ENCODE data around the gene TRERF1.

Gene TRERF1

GRCh38 chr6:42294759-42295158 is 157.0 kb downstream of the TRERF1 start:
- Mint-ChIP-seq H3K9me3 (no peaks in the 10 kb centered on the region), H3K36me3 (ENCODE audit: low read depth) (peaks cover 94% of the 10 kb centered on the region), H3K27ac (no peak overlapping the region), H3K4me1 (ENCODE audit: low read depth) (peaks cover 56% of the 10 kb centered on the region), H3K27me3 (no peaks in the 10 kb centered on the region), H3K4me3 (no peak overlapping the region)
- intact Hi-C loops (cut with micrococcal nuclease) = no loop called here

DNA sequence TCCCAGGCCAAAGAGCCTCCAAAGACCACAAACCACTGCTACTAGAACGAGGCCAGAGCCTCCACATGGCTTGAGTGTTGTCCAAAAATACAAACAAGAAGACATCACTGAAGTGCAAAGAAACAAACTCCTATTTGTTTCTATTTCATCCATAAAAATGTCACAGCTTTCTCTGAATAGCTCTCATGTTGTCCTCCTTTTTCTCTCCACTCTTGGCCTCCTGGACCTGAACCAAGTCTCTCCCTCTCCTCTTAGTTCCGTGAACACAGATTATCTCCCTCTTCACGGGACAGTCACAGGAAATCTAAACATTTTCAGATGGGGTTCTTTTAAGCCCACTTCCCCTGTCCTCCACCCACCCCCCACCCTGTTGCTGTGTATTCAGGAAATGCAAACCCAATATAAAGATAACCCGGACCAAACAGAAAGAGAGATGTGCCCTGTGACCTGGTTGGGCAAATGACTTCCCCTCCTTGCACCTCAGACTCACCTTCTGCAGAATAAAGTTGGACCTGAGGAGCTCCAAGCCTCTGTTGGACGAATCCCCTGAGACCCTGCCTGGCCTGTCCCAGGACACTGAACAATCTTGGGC is 158.2 kb downstream of the TRERF1 start:
- Mint-ChIP-seq H3K36me3 (ENCODE audit: low read depth) (peaks cover 92% of the 10 kb centered on the region), H3K27ac (peak overlapping the region; percentile 2), H3K27me3 (no peaks in the 10 kb centered on the region), H3K9me3 (no peaks in the 10 kb centered on the region), H3K4me3 (no peak overlapping the region), H3K4me1 (ENCODE audit: low read depth) (peaks cover 60% of the 10 kb centered on the region)
- intact Hi-C loops (cut with micrococcal nuclease) = no loop called here

- no peaks in the 10 kb centered on the region for H3K9me3 Mint-ChIP-seq
- no peak overlapping the region for H3K4me3 Mint-ChIP-seq
- intact Hi-C loops (cut with micrococcal nuclease) = no loop called here
- H3K4me1 Mint-ChIP-seq (ENCODE audit: low read depth) = peaks cover 60% of the 10 kb centered on the region
- H3K27ac Mint-ChIP-seq = no peak overlapping the region
- peaks cover 92% of the 10 kb centered on the region for H3K36me3 Mint-ChIP-seq (ENCODE audit: low read depth)
- no peaks in the 10 kb centered on the region for H3K27me3 Mint-ChIP-seq
These were observed 159.6 kb downstream of the TRERF1 start for GRCh38 chr6:42292004-42292740.

DNA sequence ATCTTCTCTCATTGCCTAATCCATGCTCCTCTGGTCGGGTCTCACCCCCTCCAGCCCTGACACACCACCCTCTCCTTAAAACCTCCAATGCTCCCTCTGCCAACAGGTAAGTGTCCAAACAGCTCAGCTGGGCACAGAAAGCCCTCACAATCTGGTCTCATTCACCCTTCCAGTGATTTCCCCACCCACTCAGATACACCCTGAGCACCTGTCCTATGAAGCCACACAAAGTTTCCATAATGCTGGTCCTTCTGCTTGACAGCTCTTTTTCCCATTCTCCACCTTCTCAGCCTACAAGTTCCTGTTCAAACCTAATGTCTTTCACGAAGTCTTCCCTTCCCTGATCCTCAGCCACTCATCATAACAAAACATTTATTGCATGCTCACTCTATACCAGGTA is 164.0 kb downstream of the TRERF1 start:
- no peak overlapping the region for H3K4me3 Mint-ChIP-seq
- peaks cover 20% of the 10 kb centered on the region for H3K4me1 Mint-ChIP-seq (ENCODE audit: low read depth)
- H3K36me3 Mint-ChIP-seq (ENCODE audit: low read depth) = peaks cover 68% of the 10 kb centered on the region
- H3K27me3 Mint-ChIP-seq = no peaks in the 10 kb centered on the region
- peaks cover 6% of the 10 kb centered on the region for H3K9me3 Mint-ChIP-seq
- H3K27ac Mint-ChIP-seq = no peak overlapping the region
- intact Hi-C loops (cut with micrococcal nuclease) = no loop called here

DNA sequence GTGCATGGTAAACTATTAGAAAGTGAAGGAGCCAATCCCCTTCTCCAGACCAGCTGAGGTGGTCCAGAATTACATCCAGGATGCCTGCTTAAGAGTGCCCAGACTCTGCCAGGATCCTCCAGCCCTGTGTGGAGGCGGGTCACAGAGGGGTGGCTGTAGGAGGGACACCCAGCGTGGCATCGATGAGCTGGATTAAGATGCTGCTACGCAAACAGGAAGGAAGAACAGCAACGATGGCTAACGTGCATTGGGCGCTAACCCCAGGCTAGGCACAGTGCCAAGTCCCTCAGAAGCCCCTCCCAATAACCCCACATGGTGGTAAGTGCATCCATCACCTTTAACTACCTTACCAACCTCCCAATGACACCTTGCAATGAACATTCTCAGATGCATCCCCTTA is 170.2 kb downstream of the TRERF1 start:
- H3K4me1 Mint-ChIP-seq (ENCODE audit: low read depth) = peaks cover 38% of the 10 kb centered on the region
- no peak overlapping the region for H3K4me3 Mint-ChIP-seq
- H3K27me3 Mint-ChIP-seq = no peaks in the 10 kb centered on the region
- intact Hi-C loops (cut with micrococcal nuclease) = no loop called here
- H3K27ac Mint-ChIP-seq = no peak overlapping the region
- H3K36me3 Mint-ChIP-seq (ENCODE audit: low read depth) = peaks cover 61% of the 10 kb centered on the region
- peaks cover 12% of the 10 kb centered on the region for H3K9me3 Mint-ChIP-seq

DNA sequence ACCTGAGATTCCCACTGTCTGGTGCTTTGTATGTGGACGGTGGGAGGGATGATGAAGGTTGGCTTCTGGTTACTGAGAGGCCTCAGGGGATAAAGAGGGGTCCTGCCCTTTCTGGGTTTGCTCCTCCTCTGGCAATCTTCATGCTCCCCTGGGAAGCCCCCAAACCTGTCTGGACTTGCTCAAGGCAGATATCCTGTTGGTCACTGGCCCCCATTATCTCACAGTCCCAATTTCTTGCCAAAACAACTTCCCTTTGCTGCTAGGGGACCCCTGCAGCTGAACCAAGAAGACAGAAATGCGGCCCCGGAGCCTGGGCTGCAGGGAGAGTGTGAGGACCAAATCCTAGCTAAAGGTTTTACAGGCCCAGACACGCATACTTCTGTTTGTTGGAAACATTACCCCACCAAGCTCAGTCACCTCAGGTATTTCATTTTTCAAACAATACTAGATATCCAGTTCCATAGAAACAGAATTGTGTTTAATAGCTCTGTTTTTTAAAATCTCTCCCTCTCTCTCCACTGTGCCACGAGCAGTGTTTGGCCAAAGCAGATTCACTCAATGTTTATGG is 170.7 kb downstream of the TRERF1 start:
- H3K4me1 Mint-ChIP-seq (ENCODE audit: low read depth) = peaks cover 44% of the 10 kb centered on the region
- H3K27me3 Mint-ChIP-seq = no peaks in the 10 kb centered on the region
- H3K36me3 Mint-ChIP-seq (ENCODE audit: low read depth) = peaks cover 66% of the 10 kb centered on the region
- no peak overlapping the region for H3K27ac Mint-ChIP-seq
- peaks cover 12% of the 10 kb centered on the region for H3K9me3 Mint-ChIP-seq
- H3K4me3 Mint-ChIP-seq = no peak overlapping the region
- intact Hi-C loops (cut with micrococcal nuclease) = no loop called here

GRCh38 chr6:42279966-42280629 is 171.6 kb downstream of the TRERF1 start:
- peaks cover 47% of the 10 kb centered on the region for H3K4me1 Mint-ChIP-seq (ENCODE audit: low read depth)

GRCh38 chr6:42279144-42279781 is 172.5 kb downstream of the TRERF1 start:
- Mint-ChIP-seq H3K27me3 (no peaks in the 10 kb centered on the region), H3K4me1 (ENCODE audit: low read depth) (peaks cover 47% of the 10 kb centered on the region), H3K36me3 (ENCODE audit: low read depth) (peaks cover 71% of the 10 kb centered on the region), H3K27ac (no peak overlapping the region), H3K4me3 (no peak overlapping the region), H3K9me3 (peaks cover 12% of the 10 kb centered on the region)
- intact Hi-C loops (cut with micrococcal nuclease) = no loop called here

More at GRCh38 chr6:42279966-42280629, 171.6 kb downstream of the TRERF1 start:
- intact Hi-C loops (cut with micrococcal nuclease) = no loop called here
- H3K27ac Mint-ChIP-seq = no peak overlapping the region
- peaks cover 12% of the 10 kb centered on the region for H3K9me3 Mint-ChIP-seq
- peaks cover 76% of the 10 kb centered on the region for H3K36me3 Mint-ChIP-seq (ENCODE audit: low read depth)
- H3K4me3 Mint-ChIP-seq = no peak overlapping the region
- H3K27me3 Mint-ChIP-seq = no peaks in the 10 kb centered on the region

GRCh38 chr6:42278131-42278853 is 173.4 kb downstream of the TRERF1 start:
- intact Hi-C loops (cut with micrococcal nuclease) = no loop called here
- no peak overlapping the region for H3K27ac Mint-ChIP-seq
- peaks cover 47% of the 10 kb centered on the region for H3K4me1 Mint-ChIP-seq (ENCODE audit: low read depth)
- peaks cover 66% of the 10 kb centered on the region for H3K36me3 Mint-ChIP-seq (ENCODE audit: low read depth)
- no peaks in the 10 kb centered on the region for H3K27me3 Mint-ChIP-seq
- no peak overlapping the region for H3K4me3 Mint-ChIP-seq
- H3K9me3 Mint-ChIP-seq = peaks cover 11% of the 10 kb centered on the region

DNA sequence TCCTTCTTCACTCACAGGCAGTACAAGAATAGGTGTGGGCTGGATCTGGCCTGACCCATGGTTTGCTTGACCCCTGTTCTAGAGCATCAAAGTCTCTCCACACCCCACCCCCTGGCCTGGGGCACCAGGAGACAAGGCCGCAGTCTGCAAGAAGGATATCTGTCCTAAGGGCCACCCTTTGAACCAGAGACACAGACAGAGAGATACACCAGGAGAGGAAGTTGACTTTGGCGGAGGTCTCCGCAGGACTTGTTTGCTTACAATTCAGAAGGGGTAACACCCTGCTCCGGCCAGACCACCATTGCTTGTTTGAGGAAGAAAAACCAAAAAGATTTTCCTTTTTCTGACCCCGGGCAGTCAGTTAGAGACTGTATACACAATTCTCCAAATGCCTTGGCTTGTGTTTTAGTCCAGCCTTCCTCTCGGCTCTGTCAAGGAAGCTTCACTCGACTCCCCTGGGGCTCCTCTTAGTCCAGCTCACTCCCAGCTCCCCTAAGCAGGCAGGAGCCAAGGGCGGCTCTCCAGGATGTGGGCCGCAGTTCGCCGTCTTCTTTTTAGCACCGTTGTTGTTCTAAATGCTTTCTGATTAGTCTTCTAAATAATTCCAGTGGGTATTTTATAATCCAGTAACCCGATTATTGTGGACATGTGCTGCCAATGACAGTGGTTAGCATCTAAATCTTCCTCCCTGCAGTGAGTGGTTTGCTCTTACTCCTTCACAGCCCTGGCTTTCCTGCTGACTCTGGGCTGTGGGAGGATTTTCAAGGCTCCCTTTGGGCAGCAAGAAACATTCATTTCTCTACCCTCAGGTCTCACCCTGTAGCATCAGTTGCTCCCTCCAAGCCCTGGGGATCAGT is 175.5 kb downstream of the TRERF1 start:
- peaks cover 70% of the 10 kb centered on the region for H3K36me3 Mint-ChIP-seq (ENCODE audit: low read depth)
- H3K27me3 Mint-ChIP-seq = no peaks in the 10 kb centered on the region
- no peaks in the 10 kb centered on the region for H3K9me3 Mint-ChIP-seq
- H3K4me1 Mint-ChIP-seq (ENCODE audit: low read depth) = peaks cover 40% of the 10 kb centered on the region
- H3K27ac Mint-ChIP-seq = no peak overlapping the region
- intact Hi-C loops (cut with micrococcal nuclease) = no loop called here
- H3K4me3 Mint-ChIP-seq = no peak overlapping the region

DNA sequence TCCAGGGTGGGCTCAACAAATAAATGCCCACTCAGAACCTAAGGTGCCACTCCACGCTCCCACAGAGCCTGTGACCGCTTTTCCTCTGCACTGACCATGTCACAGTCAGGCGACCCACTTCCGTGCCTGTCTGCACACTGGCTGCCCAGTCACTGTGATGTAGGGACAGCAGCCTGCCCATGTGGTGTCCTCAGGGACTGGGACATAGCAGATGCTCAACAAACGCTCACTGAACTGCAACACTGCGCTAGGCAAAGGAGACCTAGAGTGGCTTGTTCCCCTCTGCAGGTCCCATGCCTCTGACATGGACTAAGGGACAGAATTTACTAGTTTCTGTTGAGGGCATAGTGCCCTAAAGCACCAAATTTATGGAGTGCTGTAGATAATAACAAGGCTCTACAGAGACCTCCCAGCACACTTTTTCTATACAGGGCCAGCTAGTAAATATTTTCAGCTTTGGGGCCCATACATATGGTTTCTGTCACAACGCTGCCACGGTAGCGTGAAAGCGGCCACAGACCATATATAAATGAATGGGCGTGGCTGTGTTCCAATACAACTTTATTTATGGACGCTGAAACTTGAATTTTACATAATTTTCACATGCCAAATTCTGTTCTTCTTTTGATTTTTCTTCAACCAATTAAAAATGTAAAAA is 176.2 kb downstream of the TRERF1 start:
- Mint-ChIP-seq H3K27ac (no peak overlapping the region), H3K4me1 (ENCODE audit: low read depth) (peaks cover 33% of the 10 kb centered on the region), H3K9me3 (no peaks in the 10 kb centered on the region), H3K4me3 (no peak overlapping the region), H3K27me3 (no peaks in the 10 kb centered on the region), H3K36me3 (ENCODE audit: low read depth) (peaks cover 70% of the 10 kb centered on the region)
- intact Hi-C loops (cut with micrococcal nuclease) = no loop called here

- Mint-ChIP-seq H3K27me3 (no peaks in the 10 kb centered on the region), H3K4me1 (ENCODE audit: low read depth) (peaks cover 26% of the 10 kb centered on the region), H3K36me3 (ENCODE audit: low read depth) (peaks cover 71% of the 10 kb centered on the region), H3K4me3 (no peak overlapping the region), H3K9me3 (no peaks in the 10 kb centered on the region), H3K27ac (no peak overlapping the region)
- intact Hi-C loops (cut with micrococcal nuclease) = no loop called here
These were observed 176.8 kb downstream of the TRERF1 start for GRCh38 chr6:42274898-42275297.

All from dendritic cell treated with granulocyte-macrophage colony-stimulating factor and Interleukin-4, amounts not matched to agents 40 ng/mL and 50 ng/mL, for 4 days (primary cell).